Colonic mucosa (tissue), 4 donors: ENCODE measurements around the gene SYNE1. TPM values are rescaled to one million over a fixed set of nuclear protein-coding genes. Genes with fewer than 3 reads are reported as not detected.
"Not testable (repeated sequence)": the region's sequence is repeated elsewhere in the genome, so short reads cannot be mapped to it uniquely, and the experiment has no call there.

Experiments
- DNase-seq: peaks from one replicate; pipeline ENCODE4 v3.0.0-alpha.2; 2020
- H3K27ac ChIP-seq: fragments of 200-600 bp; one replicate; pipeline ENCODE4 v1.8.0; 2021
- H3K27me3 ChIP-seq: fragments of 200-600 bp; one replicate; pipeline ENCODE4 v1.8.0; 2021
- H3K36me3 ChIP-seq: fragments of 200-600 bp; one replicate; pipeline ENCODE4 v1.8.0; 2021
- H3K4me1 ChIP-seq: fragments of 200-600 bp; one replicate; pipeline ENCODE4 v1.8.0; 2021; ENCODE audit warnings: mild to moderate bottlenecking
- H3K4me3 ChIP-seq: fragments of 200-600 bp; one replicate; pipeline ENCODE4 v1.8.0; 2021
- H3K9ac ChIP-seq, 2 donors: one replicate each; pipeline ENCODE4 v1.7.0; 2013; ENCODE audit warnings: control low read depth in 2 of 2, low read depth in 2 of 2, low read length in 2 of 2
- H3K9me3 ChIP-seq: fragments of 200-600 bp; one replicate; pipeline ENCODE4 v1.8.0; 2021
- intact Hi-C: fragments of 100-400 bp; cut with DNase I; formaldehyde crosslinking; loops from one replicate; pipeline ENCODE4 v1.14.1; 2022
- total RNA-seq, 2 donors: library from RNA; stranded (reverse); fragmentation: NEBNext Ultra II Directional in 1 of 2; extraction: Animal tissue kit (Norgen Biotek cat#: 25700) in 1 of 2; gene quantifications; one replicate each; pipeline ENCODE4 v1.2.1, GENCODE V29; 2021
- TF ChIP-seq, protein P1 (sequence below): fragments of 200-600 bp; IDR thresholded peaks from one replicate; pipeline ENCODE4 v1.8.0; 2022; ENCODE audit warnings: antibody characterized with exemption, mild to moderate bottlenecking
- donor health status: healthy.
- donor health status: DM: no; HTN: no; CAD: no.
- donor health status: DM: no; HTN: no; CAD: no.

Gene SYNE1
- total RNA-seq, 2 donors from 2014 or later: 11.6 to 23.7 TPM

DNA sequence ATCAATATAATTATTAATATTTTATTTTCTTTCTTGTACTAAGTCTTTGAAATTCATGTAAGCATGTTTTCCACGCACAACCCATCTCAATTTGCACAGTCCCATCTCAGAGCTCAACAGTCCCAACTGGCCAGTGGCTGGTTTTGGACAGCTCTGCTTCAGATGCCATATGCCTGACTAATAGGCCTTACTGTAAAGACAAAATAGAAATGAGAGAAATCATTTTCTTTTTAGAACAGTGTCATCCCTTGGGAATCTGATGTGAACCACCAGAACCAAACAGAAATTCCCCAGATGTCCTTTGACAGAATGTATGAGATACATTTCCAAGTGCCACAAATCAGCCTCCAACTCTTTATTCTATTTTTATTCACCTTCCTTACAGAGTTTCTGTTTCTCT lies 490.8 kb downstream of the SYNE1 start:
- DNase-seq: no peak
- intact Hi-C loops: no loop called here
- H3K36me3 ChIP-seq: peaks cover 6% of the 10 kb centered on the region
- H3K4me3 ChIP-seq: no peak overlapping the region
- TF ChIP-seq, protein P1, sequence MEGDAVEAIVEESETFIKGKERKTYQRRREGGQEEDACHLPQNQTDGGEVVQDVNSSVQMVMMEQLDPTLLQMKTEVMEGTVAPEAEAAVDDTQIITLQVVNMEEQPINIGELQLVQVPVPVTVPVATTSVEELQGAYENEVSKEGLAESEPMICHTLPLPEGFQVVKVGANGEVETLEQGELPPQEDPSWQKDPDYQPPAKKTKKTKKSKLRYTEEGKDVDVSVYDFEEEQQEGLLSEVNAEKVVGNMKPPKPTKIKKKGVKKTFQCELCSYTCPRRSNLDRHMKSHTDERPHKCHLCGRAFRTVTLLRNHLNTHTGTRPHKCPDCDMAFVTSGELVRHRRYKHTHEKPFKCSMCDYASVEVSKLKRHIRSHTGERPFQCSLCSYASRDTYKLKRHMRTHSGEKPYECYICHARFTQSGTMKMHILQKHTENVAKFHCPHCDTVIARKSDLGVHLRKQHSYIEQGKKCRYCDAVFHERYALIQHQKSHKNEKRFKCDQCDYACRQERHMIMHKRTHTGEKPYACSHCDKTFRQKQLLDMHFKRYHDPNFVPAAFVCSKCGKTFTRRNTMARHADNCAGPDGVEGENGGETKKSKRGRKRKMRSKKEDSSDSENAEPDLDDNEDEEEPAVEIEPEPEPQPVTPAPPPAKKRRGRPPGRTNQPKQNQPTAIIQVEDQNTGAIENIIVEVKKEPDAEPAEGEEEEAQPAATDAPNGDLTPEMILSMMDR: no peak
- H3K4me1 ChIP-seq: no peaks in the 10 kb centered on the region
- no peaks in the 10 kb centered on the region for H3K27me3 ChIP-seq
- H3K9me3 ChIP-seq: no peaks in the 10 kb centered on the region
- H3K9ac ChIP-seq: no peak overlapping the region
- H3K27ac ChIP-seq: no peak overlapping the region

DNA sequence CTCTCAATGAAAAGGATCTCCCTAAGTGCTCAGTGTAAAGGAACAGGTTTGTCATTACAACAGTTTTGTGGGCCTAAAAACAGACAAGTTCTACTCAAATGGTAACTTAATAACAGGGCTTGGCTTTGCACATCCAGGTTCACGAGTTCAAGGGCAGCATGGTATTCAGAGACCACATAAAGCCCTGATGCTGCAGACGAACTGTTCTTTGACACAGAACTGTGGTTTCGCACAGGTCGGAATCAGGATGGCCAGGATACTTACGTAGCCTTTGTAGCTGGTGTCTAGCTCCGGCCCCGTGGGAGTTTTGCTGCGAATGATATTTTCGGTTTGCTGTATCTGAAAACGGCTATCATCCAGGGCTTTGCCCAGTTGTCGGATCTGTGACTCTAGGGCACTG lies 493.8 kb downstream of the SYNE1 start:
- H3K27me3 ChIP-seq: no peaks in the 10 kb centered on the region
- no peak overlapping the region for H3K9ac ChIP-seq
- no peaks in the 10 kb centered on the region for H3K4me1 ChIP-seq
- no peak overlapping the region for H3K4me3 ChIP-seq
- no peak overlapping the region for H3K27ac ChIP-seq
- intact Hi-C loops: no loop called here
- TF ChIP-seq, protein P1: no peak
- no peaks in the 10 kb centered on the region for H3K9me3 ChIP-seq
- no peak for DNase-seq
- H3K36me3 ChIP-seq: no peaks in the 10 kb centered on the region

DNA sequence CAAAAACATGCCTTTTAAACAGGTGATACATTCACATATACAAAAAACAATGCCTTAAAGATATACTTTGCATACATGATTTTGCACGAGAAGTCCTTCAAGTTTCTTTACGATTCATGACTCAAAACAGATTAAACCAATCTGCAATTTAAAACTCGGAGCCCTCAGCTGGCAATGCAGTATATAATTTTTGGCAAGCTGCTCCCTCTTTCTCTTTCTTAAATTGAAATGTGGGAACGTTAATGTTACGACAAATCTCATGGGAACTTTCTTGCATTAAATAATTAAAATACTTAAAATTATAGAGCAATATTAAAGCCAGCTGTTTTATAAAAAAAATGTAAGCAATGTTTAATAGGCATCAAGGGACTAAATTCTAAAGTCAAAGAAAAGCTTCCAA lies 495.1 kb downstream of the SYNE1 start:
- no peaks in the 10 kb centered on the region for H3K27me3 ChIP-seq
- no peaks in the 10 kb centered on the region for H3K9me3 ChIP-seq
- no peak overlapping the region for H3K4me3 ChIP-seq
- H3K4me1 ChIP-seq: no peaks in the 10 kb centered on the region
- TF ChIP-seq, protein P1: no peak
- intact Hi-C loops: no loop called here
- H3K9ac ChIP-seq: no peak overlapping the region
- no peak for DNase-seq
- no peak overlapping the region for H3K27ac ChIP-seq
- H3K36me3 ChIP-seq: no peaks in the 10 kb centered on the region

DNA sequence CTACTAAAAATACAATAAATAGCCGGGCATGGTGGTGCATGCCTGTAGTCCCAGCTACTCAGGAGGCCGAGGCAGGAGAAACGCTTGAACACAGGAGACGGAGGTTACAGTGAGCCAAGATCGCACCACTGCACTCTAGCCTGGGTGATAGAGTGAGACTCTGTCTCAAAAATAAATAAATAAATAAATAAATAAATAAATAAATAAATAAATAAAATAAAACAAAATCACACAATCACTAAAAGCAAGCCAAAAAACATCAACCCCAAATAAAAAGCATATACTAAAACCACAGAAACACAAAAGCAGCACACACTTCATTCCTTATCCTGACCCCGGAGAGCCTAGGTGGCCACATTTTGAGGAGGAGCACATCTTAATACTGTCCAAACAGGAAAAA lies 498.8 kb downstream of the SYNE1 start:
- H3K9me3 ChIP-seq, H3K36me3 ChIP-seq, H3K27ac ChIP-seq, intact Hi-C loops, H3K4me3 ChIP-seq, H3K9ac ChIP-seq, DNase-seq, H3K4me1 ChIP-seq, H3K27me3 ChIP-seq: not testable (repeated sequence)

DNA sequence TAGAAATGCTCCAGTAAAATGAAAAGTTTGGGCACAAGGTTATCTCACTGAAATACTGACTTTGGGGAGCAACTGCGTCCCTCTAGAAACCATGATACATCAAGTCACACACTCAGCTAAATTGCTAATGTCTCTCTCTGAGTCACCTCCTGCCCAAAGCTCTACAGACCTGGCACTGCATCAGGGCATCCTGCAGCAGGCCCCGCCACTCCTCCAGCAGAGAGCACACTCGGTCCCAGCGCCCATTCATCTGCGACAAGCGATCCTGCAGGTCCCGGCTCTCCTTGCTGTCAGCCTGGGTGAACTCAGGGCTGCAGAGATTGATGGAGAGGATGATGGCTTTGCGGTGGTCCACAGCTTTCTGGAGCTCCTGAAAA lies 500.7 kb downstream of the SYNE1 start:
- Histone ChIP-seq H3K9me3 (no peaks in the 10 kb centered on the region), H3K27ac (no peak overlapping the region), H3K4me3 (no peak overlapping the region), H3K36me3 (no peaks in the 10 kb centered on the region), H3K27me3 (no peaks in the 10 kb centered on the region), H3K9ac (no peak overlapping the region), H3K4me1 (no peaks in the 10 kb centered on the region)
- TF ChIP-seq, protein P1: no peak
- intact Hi-C loops: no loop called here
- no peak for DNase-seq

DNA sequence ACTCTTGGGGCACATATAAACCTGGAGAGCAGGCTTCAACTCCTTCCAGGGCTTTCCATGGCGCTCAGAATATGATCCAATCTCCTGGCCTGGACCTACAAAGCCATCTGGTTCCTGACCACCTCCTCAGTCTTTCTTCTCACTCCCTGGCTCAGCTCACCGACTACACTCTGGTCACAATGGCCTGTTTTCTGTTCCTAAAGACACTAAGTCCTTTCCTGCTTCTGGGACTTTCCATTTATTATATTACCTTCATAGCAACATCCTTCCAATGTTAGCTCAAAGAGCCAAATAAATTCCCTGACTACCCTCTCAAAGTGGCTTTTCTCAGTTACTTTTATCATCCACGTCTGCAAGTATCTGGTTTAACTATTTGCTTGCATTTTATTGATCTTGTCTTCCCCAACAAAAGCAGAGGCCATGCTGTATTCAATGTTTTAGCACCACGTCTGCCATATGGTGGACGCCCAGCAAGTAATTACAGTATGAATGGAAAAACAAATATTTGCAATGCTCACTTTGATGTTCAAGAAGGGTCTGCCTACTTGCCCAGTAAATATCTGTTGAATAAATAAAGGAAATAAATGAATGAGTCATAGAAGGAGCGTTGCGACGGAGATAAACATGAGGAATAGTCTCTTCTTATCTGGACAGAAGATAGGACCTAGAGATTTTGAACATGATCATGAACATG lies 501.3 kb downstream of the SYNE1 start:
- peak overlapping the region; percentile 39 for H3K27ac ChIP-seq
- no peak overlapping the region for H3K4me3 ChIP-seq
- TF ChIP-seq, protein P1: no peak
- no peak overlapping the region for H3K9ac ChIP-seq
- H3K4me1 ChIP-seq: no peaks in the 10 kb centered on the region
- no peaks in the 10 kb centered on the region for H3K9me3 ChIP-seq
- no peaks in the 10 kb centered on the region for H3K27me3 ChIP-seq
- no peaks in the 10 kb centered on the region for H3K36me3 ChIP-seq
- intact Hi-C loops: no loop called here
- DNase-seq: no peak
